GM04503 (cell line): ENCODE data around the gene TMEM185A.
"Not testable (repeated sequence)": the region's sequence is repeated elsewhere in the genome, so short reads cannot be mapped to it uniquely, and the experiment has no call there.

Experiments used
- DNase-seq: peaks from one replicate; pipeline ENCODE4 v3.0.0-alpha.2; 2012; ENCODE audit warnings: low read depth

The TMEM185A gene

DNA sequence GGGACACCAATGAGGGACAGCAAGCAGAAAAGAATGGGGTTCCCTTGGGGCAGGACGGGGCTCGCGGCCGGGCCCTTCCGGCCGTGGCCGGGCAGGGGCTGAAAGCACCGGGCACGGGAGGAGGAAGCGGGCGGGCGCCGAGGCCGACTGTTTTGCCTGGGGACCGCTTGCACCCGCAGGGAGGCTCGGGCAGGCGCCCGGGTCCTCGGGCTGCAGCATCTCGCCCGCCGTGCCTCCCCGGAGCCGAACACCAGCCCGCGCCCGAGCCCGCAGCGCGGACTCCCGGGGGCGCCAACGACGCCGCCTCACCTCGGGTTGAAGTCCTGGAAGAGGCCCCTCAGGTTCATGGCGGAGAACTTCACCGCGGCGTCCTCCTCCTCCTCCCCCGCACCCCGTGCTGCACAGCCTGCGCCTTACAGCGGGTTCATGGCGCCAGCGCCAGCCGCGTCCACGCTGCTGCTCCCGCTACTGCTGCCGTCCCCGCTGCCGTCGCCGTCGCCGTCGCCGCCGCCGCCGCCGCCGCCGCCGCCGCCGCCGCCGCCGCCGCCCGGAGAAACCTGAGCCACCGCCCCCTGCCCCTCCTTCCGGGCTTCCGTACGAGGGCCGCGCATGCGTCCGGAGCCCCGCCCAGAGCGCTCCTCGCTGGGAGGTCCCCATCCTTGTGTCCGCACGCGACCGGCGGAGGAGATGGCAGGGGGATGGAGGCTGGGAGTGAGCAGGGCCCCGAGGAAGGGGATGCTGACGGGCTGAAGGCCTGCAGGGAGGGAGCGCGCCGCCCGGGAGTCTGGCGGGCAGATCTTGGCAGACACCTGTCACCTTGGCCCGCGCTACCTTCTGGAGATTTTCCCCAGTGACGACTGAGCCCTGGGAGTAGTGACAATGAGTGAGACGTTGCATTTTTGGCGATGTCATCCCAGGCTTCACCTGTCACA is at the start of gene TMEM185A:
Gene TMEM185A, minus strand, starts transcription at position 559 of the 932 bp plus-strand sequence. Its CDS starts 212 bp downstream, at position 347.
- DNase-seq, result no peak

DNA sequence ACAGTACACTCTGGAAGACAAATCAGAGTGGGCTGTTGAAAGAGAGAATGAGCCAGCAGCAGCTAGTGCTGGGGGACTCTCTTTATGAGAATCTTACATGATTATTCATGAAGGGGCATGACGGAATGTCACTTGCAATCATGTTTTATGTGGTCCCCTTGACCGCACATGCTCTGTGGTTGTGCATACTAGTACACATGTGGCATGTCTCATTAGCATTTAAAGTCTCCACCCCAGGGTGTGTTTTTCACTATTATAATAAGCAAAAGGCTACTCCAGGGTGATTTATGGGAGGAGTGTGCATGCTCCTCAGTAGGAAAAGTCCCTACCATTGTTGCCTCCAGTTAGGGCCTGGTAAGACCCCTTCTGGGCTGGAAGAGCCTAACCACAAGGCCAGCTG is 49.6 kb upstream of the TMEM185A start:
- no peak for DNase-seq

GRCh38 chrX:149679164-149679678 is 47.6 kb upstream of the TMEM185A start:
- DNase-seq, result not testable (repeated sequence)

DNA sequence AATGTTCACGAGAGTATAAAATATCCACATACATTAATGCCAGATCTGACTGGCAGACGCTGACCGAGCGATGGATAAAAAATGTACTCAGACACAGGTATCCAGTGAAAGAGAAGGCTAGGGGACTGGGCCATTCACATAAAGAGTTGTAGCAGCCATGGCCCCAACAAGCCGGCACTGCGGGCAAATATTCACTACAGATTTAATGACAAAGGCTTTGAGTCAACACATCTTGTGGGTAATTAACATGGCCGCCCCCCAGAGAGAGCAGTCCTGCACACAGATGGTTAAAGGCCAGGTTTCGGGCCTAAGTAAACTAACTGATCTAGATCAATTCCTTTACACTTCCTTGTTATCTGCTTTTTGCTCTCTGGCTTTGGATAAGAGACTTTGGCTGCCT is 44.0 kb upstream of the TMEM185A start:
- not testable (repeated sequence) for DNase-seq

- not testable (repeated sequence) for DNase-seq
Observed at GRCh38 chrX:149675088-149675487, 43.5 kb upstream of the TMEM185A start.

- DNase-seq, result not testable (repeated sequence)
Observed at GRCh38 chrX:149660613-149661012, 29.0 kb upstream of the TMEM185A start.

GRCh38 chrX:149656260-149656884 is 24.8 kb upstream of the TMEM185A start:
- not testable (repeated sequence) for DNase-seq

DNA sequence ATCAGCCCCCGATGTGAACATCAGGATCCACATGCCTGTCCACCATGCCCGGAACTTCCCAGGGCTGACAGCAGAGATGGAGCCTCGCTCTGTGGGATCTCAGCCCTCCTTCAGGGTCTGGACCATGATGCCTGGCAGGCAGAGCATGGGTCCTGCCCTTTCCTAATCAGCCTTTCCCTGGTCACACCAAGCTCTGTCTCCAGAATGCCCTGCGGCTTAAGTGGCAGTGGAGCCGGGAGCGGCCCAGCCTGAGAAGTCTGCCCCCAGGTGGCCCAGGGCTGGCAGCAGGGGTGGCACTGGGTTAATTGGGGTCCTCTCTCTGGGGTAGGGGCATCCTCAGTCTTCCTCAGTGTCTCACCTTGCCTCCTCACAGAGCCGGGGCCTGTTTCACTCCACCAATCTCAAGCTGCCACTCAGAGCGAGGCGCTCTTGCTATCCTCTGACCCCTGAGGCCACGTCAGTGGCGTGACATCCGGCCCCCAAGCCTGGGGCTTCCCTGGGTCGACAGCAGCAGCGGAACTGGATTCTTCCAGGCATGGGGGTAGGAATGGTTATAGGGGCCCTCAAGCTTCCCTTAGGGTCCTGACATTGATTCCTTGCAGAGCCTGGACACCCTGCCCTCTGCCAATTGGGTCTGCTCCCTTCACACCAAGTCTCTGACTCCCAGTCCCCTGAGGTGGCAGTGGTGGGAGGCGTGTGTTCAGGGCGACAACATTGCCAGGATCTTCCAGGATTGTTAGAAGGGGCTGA is 20.8 kb upstream of the TMEM185A start:
- DNase-seq, result no peak

- DNase-seq, result no peak
Observed at GRCh38 chrX:149650162-149650561, 18.6 kb upstream of the TMEM185A start.

DNA sequence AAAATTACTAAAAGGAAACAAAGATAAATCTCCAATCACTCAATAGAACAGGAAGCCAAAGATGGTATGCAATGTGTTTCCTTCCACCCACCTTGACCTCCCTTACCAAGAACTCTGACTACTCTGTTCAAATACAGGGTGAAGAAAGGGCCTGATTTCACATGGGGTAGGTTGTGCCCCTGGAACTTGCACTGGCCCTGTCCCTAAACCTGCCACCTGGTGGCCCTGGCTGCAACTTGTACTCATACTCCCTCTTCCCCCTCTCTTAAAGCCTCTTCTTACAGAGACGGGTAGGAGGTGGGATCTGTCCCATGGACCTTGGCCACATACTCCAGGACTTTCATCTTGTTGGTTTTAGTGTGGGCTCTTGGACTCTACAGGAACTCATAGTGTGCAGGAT is 17.3 kb upstream of the TMEM185A start:
- no peak for DNase-seq

DNA sequence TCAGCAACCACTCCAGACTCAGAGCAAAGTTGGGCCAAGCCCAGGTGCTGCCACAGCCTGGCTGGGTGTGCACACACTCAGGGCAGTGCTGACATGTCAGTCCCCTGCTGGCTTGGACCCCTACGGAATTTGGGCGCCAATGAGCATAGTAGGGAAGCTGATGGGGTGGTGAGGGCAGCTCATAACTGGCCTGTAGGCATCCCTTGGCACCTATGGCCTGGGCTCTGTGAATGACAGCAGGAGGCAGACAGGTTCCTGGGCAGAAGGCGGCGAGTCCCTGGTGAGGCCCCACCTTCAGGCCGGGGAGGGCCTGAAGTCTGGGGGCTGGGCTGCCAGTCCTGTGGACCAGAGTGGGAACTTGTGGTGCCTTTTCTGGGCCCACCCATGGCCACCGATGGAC is 15.9 kb upstream of the TMEM185A start:
- DNase-seq, result no peak

DNA sequence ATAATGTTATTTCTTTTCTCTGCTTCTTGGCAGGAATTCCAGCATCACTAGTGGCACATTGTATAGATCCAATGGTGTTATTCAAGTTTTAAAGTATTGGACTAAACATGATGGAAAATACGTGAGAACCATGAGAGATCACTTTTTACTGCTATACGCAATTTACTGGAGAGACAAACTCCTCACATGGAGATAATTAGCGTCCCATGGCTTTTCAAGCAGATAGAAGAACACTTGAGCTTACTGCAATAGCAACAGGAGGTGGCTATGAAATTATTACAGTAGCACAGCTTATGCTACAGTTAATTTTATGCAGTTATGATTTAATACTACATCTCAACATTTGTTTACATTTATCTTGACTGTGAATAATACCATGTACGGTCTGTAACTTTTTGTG is 11.9 kb upstream of the TMEM185A start:
- no peak for DNase-seq

GRCh38 chrX:149641835-149642234 is 10.2 kb upstream of the TMEM185A start:
- peak; percentile 39 for DNase-seq

DNA sequence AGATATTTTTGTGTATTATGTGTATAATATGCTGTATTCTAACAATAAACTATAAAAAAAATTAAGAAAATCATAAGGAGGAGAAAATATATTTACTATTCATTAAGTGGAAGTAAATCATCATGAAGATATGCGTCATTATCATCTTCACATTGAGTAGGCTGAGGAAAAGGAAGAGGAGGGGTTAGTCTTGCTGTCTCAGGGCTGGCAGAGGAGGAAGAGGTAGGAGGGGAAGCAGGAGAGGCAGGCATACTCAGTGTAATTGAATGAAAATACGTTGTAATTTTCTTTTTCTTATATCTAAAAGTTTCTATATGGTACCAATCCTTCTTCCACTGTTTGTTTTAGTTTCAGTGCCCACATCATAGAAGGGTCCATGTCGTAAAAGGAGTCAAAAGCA is 9.8 kb upstream of the TMEM185A start:
- no peak for DNase-seq

DNA sequence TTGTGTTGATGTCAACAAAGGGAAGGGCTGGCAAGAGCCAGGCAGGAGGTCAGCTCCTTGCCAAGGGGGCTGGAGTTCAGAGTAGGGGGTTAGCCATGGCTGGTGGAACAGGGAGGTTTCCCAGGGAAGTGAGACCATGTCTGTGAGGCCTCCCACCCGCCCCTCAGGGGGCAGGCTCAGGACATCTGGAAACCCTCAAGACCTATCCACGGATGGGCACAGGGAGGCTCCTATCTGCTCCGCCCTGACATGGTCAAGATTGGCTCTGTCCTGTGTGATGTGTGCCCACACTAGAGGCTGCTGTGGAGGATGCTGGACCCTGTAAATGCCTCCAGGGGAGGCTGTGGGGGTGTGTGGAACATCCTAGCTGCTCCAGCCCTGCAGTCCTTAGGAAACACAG is 8.0 kb upstream of the TMEM185A start:
- no peak for DNase-seq

GRCh38 chrX:149638860-149639259 is 7.3 kb upstream of the TMEM185A start:
- DNase-seq, result no peak

- DNase-seq, result no peak
Observed at GRCh38 chrX:149633511-149633910, 1.9 kb upstream of the TMEM185A start.

DNA sequence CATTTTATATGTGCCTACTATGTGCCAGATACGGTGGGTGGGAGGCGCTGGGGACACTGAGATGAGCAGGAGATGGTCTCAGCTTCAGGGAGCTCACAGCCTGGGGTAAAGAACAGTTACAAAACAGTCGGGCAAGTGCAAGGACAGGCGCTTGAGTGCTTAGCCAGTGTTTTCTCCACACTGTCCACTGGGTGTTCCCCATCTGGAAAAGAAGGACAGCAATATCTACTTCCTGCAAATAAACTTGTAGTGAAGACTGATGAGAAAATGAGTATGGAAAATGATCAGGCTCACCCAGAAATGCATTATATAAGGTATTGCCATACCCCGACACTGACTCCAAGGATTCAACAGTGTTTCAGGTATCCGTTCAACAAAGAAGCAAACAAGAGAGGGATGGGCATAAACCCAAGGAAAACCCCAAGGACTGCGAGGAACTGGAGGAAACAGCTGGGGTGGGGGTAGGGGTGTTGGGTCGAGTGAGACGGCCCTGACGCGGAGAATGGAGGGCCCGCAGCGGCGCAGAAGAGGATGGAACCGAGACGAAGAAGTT is 835 bp downstream of the TMEM185A start:
- DNase-seq, result peak; percentile 30

DNA sequence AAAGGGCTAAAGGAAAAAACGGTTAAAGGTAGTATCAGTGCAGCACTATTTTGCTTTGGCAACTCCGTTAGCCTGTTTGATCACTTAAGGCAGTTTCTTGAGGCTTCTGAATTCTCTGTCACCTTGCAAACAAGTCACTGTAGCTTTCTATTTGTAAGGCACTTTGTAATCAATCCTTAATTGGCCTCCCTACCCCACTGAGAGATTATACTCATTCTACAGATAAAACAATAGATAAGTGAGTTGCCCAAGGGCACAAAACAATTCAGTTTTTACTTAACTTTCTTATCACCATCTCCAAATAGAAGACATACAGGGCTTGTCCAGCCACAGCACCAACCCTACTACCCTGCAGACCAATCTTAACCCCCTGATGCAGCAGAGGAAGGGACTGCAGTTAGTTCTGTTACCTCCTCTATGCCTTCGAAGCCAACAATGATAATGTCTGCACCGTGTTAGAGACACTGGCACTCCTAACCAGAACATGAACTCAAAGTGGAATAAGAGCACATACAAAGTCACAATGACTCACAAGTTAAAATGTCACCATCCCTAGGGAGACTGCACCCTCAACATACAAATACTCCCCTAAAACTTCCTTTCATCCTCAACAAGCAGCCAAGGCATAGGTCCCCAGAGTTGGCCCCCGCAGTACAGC is 1.7 kb downstream of the TMEM185A start:
- no peak for DNase-seq

DNA sequence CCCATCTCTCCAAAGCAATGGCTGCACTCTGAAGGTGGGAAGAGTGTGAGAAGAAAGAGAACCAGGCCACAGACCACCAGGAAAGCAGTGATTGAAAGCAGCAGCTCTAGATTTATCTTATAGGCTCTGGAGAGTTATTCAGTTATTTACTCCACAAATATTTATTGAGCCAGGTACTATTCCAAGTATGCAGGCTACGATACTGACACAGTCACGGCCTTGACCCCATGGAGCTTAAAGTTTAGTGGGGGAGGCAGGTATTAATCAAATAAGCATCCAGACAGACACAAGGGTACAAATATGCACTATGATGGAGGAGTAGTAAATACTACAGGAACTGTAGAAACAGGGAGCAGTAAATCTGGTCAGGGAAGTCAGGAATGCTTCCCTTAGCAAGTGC is 2.8 kb downstream of the TMEM185A start:
- DNase-seq, result no peak

GRCh38 chrX:149628280-149628679 is 3.3 kb downstream of the TMEM185A start:
- no peak for DNase-seq
